Fibroblast of villous mesenchyme (primary cell): ENCODE results near the gene SPINK13. TPM values are rescaled to one million over a fixed set of nuclear protein-coding genes. Genes with fewer than 3 reads are reported as not detected.
"Not testable (repeated sequence)": the region's sequence is repeated elsewhere in the genome, so short reads cannot be mapped to it uniquely, and the experiment has no call there.

Experiments used
- DNase-seq: peaks from one replicate; pipeline ENCODE4 v3.0.0-alpha.2; 2010; ENCODE audit warnings: low read depth
- H3K4me3 ChIP-seq: 2 replicates; pipeline ENCODE4 v1.5.1; 2011; ENCODE audit warnings: low read depth, mild to moderate bottlenecking, low read length
- total RNA-seq: library from RNA; depleted of rRNA; stranded (reverse); fragments of >200 nt; gene quantifications from 2 replicates; pipeline ENCODE4 v1.2.3, GENCODE V29; 2012
- TF ChIP-seq, protein P1 (sequence below): IDR thresholded peaks from 2 replicates; pipeline ENCODE4 v1.5.1; 2012; ENCODE audit warnings: low read depth, mild to moderate bottlenecking, low read length; ENCODE audit not compliant: insufficient read depth

Gene SPINK13
- total RNA-seq, 1 donor: not detected

DNA sequence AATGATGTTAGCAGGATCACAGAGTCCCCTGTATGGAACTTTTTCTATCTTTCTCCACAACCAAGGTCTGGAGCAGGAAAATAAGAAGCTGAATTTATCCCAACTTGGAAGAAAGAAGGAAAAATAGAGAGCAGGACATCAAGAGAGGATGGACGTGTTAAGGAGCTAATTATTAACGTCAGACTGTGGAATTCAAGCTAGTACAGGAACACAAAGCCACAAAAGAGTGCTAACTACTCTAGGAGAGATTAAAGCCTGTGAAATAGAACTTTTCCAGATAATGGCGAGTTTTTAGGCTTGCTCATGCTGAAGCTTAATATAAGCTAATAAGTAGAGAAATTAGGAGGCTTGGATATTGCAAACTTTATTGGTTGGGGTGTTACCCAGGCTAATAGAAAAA is 632 bp upstream of the SPINK13 start:
- no peak for DNase-seq
- no peak overlapping the region for H3K4me3 ChIP-seq
- TF ChIP-seq, protein P1, sequence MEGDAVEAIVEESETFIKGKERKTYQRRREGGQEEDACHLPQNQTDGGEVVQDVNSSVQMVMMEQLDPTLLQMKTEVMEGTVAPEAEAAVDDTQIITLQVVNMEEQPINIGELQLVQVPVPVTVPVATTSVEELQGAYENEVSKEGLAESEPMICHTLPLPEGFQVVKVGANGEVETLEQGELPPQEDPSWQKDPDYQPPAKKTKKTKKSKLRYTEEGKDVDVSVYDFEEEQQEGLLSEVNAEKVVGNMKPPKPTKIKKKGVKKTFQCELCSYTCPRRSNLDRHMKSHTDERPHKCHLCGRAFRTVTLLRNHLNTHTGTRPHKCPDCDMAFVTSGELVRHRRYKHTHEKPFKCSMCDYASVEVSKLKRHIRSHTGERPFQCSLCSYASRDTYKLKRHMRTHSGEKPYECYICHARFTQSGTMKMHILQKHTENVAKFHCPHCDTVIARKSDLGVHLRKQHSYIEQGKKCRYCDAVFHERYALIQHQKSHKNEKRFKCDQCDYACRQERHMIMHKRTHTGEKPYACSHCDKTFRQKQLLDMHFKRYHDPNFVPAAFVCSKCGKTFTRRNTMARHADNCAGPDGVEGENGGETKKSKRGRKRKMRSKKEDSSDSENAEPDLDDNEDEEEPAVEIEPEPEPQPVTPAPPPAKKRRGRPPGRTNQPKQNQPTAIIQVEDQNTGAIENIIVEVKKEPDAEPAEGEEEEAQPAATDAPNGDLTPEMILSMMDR: no peak

DNA sequence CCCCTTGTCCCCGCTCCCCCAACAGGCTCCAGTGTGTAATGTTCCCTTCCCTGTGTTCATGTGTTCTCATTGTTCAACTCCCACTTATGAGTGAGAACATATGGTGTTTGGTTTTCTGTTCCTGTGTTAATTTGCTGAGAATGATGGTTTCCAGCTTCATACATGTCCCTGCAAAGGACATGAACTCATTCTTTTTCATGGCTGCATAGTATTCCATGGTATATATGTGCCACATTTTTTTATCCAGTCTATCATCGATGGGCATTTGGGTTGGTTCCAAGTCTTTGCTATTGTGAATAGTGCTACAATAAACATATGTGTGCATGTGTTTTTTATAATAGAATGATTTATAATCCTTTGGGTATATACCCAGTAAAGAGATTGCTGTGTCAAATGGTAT is 6.5 kb downstream of the SPINK13 start:
- DNase-seq, H3K4me3 ChIP-seq: not testable (repeated sequence)

DNA sequence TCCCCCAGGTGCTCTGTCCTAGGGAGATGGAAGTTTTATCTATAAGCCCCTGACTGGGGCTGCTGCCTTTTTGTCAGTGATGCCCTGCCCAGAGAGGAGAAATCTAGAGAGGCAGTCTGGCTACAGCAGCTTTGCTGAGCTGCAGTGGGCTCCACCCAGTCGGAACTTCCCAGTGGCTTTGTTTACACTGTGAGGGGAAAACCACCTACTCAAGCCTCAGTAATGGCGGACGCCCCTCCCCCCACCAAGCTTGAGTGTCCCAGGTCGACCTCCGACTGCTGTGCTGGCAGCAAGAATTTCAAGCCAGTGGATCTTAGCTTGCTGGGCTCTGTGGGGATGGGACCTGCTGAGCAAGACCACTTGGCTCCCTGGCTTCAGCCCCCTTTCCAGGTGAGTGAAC is 12.3 kb downstream of the SPINK13 start:
- DNase-seq, H3K4me3 ChIP-seq: not testable (repeated sequence)

DNA sequence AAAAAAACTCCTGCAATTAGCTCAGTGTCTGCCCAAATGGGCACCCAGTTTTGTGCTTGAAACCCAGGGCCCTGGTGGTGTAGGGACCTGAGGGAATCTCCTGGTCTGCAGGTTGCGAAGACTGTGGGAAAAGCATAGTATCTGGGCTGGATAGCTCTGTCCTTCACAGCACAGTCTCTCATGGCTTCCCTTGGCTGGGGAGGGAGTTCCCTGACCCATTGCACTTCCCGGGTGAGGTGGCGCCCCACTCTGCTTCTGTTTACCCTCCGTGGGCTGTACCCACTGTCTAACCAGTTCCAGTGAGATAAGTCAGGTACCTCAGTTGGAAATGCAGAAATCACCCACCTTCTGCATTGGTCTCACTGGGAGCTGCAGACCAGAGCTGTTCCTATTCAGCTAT is 12.7 kb downstream of the SPINK13 start:
- not testable (repeated sequence) for H3K4me3 ChIP-seq, DNase-seq

DNA sequence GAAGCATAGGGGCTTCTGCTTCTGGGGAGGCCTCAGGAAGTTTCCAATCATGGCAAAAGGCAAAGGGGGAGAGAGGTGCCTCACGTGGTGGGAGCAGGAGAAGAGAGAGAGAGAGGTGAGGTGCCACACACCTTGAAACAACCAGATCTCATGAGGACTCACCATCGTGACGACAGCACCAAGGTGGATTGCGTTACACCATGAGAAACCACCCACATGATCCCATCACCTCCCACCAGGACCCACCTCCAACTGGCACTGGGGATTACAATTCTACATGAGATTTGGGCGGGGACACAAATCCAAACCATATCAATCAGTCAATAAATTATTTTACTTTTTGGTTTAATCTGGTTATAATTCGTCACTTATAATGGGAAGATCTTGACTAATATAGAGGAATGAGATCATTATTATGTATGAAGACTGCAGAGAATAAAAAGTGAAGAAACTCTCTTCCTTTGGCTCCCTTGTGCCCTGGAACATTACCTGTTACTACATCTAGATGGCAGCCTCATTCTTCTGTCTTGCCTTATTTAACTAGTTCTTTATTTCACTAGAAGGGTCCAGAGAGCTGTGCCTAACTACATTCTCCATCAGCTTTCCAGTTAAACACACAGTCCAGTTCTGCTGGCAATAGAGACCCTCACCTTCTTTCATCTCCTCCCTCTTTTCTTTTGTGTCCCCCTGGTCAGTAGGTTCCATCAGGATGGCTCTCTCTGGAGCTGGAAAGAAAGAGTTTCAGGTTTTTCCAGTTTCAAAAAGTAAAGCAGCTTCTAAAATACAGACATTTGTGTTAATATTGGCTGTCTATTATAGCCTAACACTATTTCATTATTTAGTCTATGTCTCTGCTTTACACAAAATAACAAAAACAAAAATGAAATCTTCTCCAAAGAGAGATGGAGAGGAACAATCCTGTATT is 21.9 kb downstream of the SPINK13 start:
- peak; percentile 32 for DNase-seq
- TF ChIP-seq, protein P1: peak; percentile 61

DNA sequence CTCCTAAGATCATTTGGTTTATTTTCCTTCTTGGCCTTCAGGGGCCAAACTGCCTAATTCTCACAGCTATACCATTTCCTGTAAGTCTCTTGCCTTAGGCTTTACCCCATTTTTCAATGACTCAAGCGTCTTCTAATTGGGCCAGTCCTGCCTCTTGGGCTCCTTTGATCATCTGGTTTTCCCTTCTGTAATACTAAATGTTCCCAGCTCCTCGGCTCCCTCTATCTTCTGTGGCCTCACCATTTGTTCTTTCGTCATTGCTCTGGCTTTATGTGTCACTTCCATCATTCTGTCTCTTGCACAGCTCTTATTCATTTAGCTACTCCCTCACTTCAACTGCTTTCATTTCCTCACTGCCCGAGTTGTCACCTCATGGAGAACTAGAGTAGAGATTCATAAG is 29.1 kb downstream of the SPINK13 start:
- H3K4me3 ChIP-seq: no peak overlapping the region
- DNase-seq: no peak
- TF ChIP-seq, protein P1: no peak

More for the DNA sequence above, 21.9 kb downstream of the SPINK13 start:
- no peak overlapping the region for H3K4me3 ChIP-seq

DNA sequence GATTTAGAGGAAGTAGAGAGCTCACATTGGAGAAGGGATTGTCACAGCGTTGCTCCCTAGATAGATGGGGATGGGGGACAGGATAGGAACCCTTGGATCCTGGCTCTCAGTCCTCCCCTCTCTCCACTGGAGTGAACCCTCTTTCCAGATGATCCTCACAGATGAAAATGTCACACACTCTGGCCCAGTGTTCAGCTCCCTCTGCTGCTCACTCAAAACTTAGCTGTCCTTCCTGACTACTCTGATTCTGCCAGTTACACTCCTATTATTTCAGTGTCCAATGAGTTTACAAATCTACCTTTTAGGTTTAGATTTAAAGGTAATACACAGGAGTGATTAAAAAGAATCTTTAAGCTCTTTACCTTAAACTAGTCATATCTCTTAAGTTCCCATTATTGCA is 37.9 kb downstream of the SPINK13 start:
- TF ChIP-seq, protein P1: no peak
- DNase-seq: no peak

DNA sequence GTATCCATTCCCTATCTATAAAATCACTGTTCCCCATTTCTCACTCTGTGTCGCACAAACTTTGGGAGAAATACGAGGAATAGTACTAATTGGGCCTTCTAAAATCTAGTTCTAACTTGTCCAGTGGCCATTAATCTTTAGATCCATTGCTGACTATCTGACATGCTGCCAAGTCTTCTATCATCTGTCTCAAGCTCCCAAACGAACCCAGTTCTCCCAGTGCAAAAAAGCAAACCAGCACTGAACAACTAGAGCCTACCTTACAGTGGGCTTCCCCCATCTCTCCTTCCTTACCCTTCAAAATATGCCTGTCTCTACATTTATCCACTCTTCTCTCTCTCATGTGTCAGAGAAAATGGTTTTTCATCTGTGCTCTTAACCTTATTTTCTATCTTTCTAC is 40.4 kb downstream of the SPINK13 start:
- no peak for DNase-seq
- TF ChIP-seq, protein P1: no peak
- no peak overlapping the region for H3K4me3 ChIP-seq

More for the DNA sequence above, 37.9 kb downstream of the SPINK13 start:
- H3K4me3 ChIP-seq: no peak overlapping the region
